K562 (cell line): ENCODE data around the gene CACNA1C. TPM values are rescaled to one million over a fixed set of nuclear protein-coding genes. Genes with fewer than 3 reads are reported as not detected.

Experiments
- ATAC-seq: fragments of 200-7000 bp; cut with Tn5 transposase; 3 replicates; pipeline ENCODE4 v1.9.1; 2020; ENCODE audit warnings: moderate library complexity
- BruUV-seq: library from RNA; stranded (reverse); fragments of 400-500 nt; replicated peaks from 2 replicates; lab custom pipeline; 2021; lab: Mats Ljungman, UMichigan
- CTCF ChIA-PET: fragments of 300-600 bp; formaldehyde crosslinking; extraction: SDS; loops from one replicate; lab custom pipeline; 2021; ENCODE audit warnings: low intra/inter-chr PET ratio; lab: Yijun Ruan, JAX
- POLR2A ChIA-PET: fragments of 300-600, 350-650 bp; sonication (Branson Sonifier 250); formaldehyde crosslinking; extraction: SDS; loops from one replicate; lab custom pipeline; 2021; ENCODE audit warnings: antibody characterized with exemption, inconsistent platforms; lab: Yijun Ruan, JAX
- DNase-seq, 4 experiments: peaks; one replicate each; pipeline versions ENCODE4 v3.0.0 to v3.0.0-alpha.2; 2011 to 2018; ENCODE audit warnings: low spot score in 3 of 4, mixed read lengths in 3 of 4; ENCODE audit errors: extremely low read depth in 1 of 4
- FAIRE-seq: peaks from 2 replicates; lab custom pipeline; 2011; peaks lifted over from hg19 to GRCh38; lab: Jason Lieb, UNC
- H2AFZ ChIP-seq: 2 replicates; pipeline ENCODE4 v1.6.0; 2011; ENCODE audit warnings: low read depth, low read length, control low read depth, inconsistent platforms
- H3K27ac ChIP-seq: fragments of 200-600 bp; 3 replicates; pipeline ENCODE4 v1.8.0; 2011; ENCODE audit warnings: low read depth, mild to moderate bottlenecking, control low read depth, inconsistent platforms, low read length, moderate library complexity, mixed read lengths; ENCODE audit errors: extremely low read depth
- H3K27me3 ChIP-seq, 2 experiments: fragments of 300-600 bp in 1 of 2; 2 replicates in 1 of 2; 3 replicates in 1 of 2; pipeline versions ENCODE4 v1.6.0 to v1.8.0; 2011; ENCODE audit warnings: inconsistent platforms in 2 of 2, low read length in 2 of 2, mild to moderate bottlenecking in 1 of 2, mixed read lengths in 1 of 2, moderate library complexity in 1 of 2; ENCODE audit not compliant: control insufficient read depth in 2 of 2, insufficient read depth in 2 of 2
- H3K36me3 ChIP-seq: fragments of 300-600 bp; 3 replicates; pipeline ENCODE4 v1.8.0; 2011; ENCODE audit warnings: mild to moderate bottlenecking, low read length, inconsistent platforms; ENCODE audit not compliant: control insufficient read depth, insufficient read depth
- H3K4me1 ChIP-seq, 2 experiments: fragments of 200-600 bp in 1 of 2; replicated peaks in 1 of 2; 2 replicates in 1 of 2; 3 replicates in 1 of 2; pipeline versions ENCODE4 v1.5.1 to v1.8.0; 2011; ENCODE audit warnings: inconsistent platforms in 2 of 2, low read length in 2 of 2, mild to moderate bottlenecking in 1 of 2, mixed read lengths in 1 of 2, moderate library complexity in 1 of 2; ENCODE audit not compliant: control insufficient read depth in 2 of 2, insufficient read depth in 2 of 2
- H3K4me2 ChIP-seq: 2 replicates; pipeline ENCODE4 v1.6.1; 2011; ENCODE audit warnings: low read length, control low read depth, inconsistent platforms, mixed read lengths; ENCODE audit not compliant: insufficient read depth
- H3K4me3 ChIP-seq: fragments of 200-600 bp; sonication (generic), shearing (Covaris generic); 2 replicates; pipeline ENCODE4 v1.5.1; 2016; ENCODE audit warnings: control low read depth, inconsistent platforms
- H3K79me2 ChIP-seq: fragments of 200-600 bp; 3 replicates; pipeline ENCODE4 v1.8.0; 2011; ENCODE audit warnings: low read length, inconsistent platforms; ENCODE audit not compliant: control insufficient read depth, insufficient read depth
- H3K9ac ChIP-seq, 2 experiments: 2 replicates each; pipeline versions ENCODE4 v1.6.0 to v1.6.1; 2011; ENCODE audit warnings: low read depth in 2 of 2, low read length in 2 of 2, control low read depth in 1 of 2, inconsistent platforms in 1 of 2, mild to moderate bottlenecking in 1 of 2, mixed read lengths in 1 of 2; ENCODE audit not compliant: insufficient read depth in 1 of 2
- H3K9me1 ChIP-seq: one replicate; pipeline ENCODE4 v1.6.0; 2011; ENCODE audit warnings: inconsistent platforms, mild to moderate bottlenecking, low read length, moderate library complexity; ENCODE audit not compliant: control insufficient read depth, insufficient read depth
- H3K9me3 ChIP-seq: replicated peaks from 2 replicates; pipeline ENCODE4 v1.5.1; 2011; ENCODE audit warnings: low read depth, low read length, inconsistent platforms; ENCODE audit not compliant: control insufficient read depth, insufficient read depth
- H4K20me1 ChIP-seq: replicated peaks from 2 replicates; pipeline ENCODE4 v1.6.1; 2011; ENCODE audit warnings: low read length, inconsistent platforms, mixed read lengths; ENCODE audit not compliant: control insufficient read depth, insufficient read depth
- CBX8 ChIP-seq: fragments of 200-600 bp; sonication (generic); IDR thresholded peaks from 2 replicates; pipeline ENCODE4 v1.6.1; 2012; ENCODE audit warnings: borderline replicate concordance, mixed run types, low read depth, mild to moderate bottlenecking, moderate library complexity, mixed read lengths, low read length, control low read depth, inconsistent platforms; ENCODE audit not compliant: poor library complexity, severe bottlenecking; ENCODE audit errors: extremely low read depth
- FOXK1 ChIP-seq: sonication (generic); formaldehyde crosslinking; IDR thresholded peaks from 2 replicates; pipeline ENCODE4 v1.8.0; 2022; ENCODE audit warnings: missing genetic modification reagents, mild to moderate bottlenecking, borderline replicate concordance
- IFI16 ChIP-seq: fragments of 250-450 bp; sonication (Bioruptor Pico); IDR thresholded peaks from 2 replicates; pipeline ENCODE4 v2.1.2; 2022; ENCODE audit warnings: mild to moderate bottlenecking, inconsistent platforms
- MCM5 ChIP-seq: fragments of 450-650 bp; IDR thresholded peaks from 2 replicates; pipeline ENCODE4 v1.6.1; 2016; ENCODE audit warnings: low read depth
- MED1 ChIP-seq: sonication (generic); formaldehyde crosslinking; IDR thresholded peaks from 2 replicates; pipeline ENCODE4 v1.8.1; 2023; ENCODE audit warnings: missing genetic modification reagents, borderline replicate concordance
- PHB ChIP-seq: fragments of 250-450 bp; sonication (Bioruptor Pico); IDR thresholded peaks from 2 replicates; pipeline ENCODE4 v1.5.0; 2021
- ZBTB17 ChIP-seq: fragments of 450-650 bp; formaldehyde crosslinking; IDR thresholded peaks from 2 replicates; pipeline ENCODE4 v1.4.0; 2020; ENCODE audit warnings: mild to moderate bottlenecking
- ZC3H8 ChIP-seq: fragments of 450-650 bp; IDR thresholded peaks from 2 replicates; pipeline ENCODE4 v1.6.1; 2017
- ZKSCAN8 ChIP-seq: fragments of 200-800 bp; sonication (Bioruptor generic); IDR thresholded peaks from 2 replicates; pipeline ENCODE4 v1.6.1; 2016; ENCODE audit warnings: missing genetic modification characterization, missing compliant biosample characterization
- ZNF184 ChIP-seq: sonication (generic); formaldehyde crosslinking; IDR thresholded peaks from 2 replicates; pipeline ENCODE4 v1.5.0; 2020; ENCODE audit warnings: missing genetic modification reagents
- WGBS: fragments of 100-300 bp; shearing (Covaris generic); methylation state at CpG from one replicate; pipeline ENCODE4 v1.1.6; 2016; ENCODE audit warnings: low coverage, mixed read lengths; ENCODE audit not compliant: insufficient coverage; ENCODE audit errors: missing lambda C conversion rate; 5-methylcytosine and 5-hydroxymethylcytosine counted together
- in situ Hi-C: fragments of 300-500 bp; cut with MboI; formaldehyde crosslinking; loops from 4 replicates; pipeline ENCODE4 v1.15.0; 2018; ENCODE audit warnings: inconsistent platforms, mixed read lengths
- intact Hi-C: fragments of 100-400 bp; cut with micrococcal nuclease; formaldehyde crosslinking; loops from 2 replicates; pipeline ENCODE4 v1.14.2; 2022
- polyA plus RNA-seq, 8 experiments: library from polyadenylated mRNA; depleted of rRNA in 4 of 8; stranded (reverse) in 5 of 8; unstranded in 3 of 8; fragments of >200 nt; fragmentation: Nextera tagmentation in 2 of 8; fragmentation: Illumina TruSeq in 1 of 8; extraction: Ambion mirVana in 2 of 8; extraction: Trizol in 1 of 8; gene quantifications; 2 replicates each; pipeline versions ENCODE4 v1.2.1 to v1.2.3, GENCODE V29; 2011 to 2014; ENCODE audit warnings: inconsistent platforms in 1 of 8, missing spikeins in 1 of 8
- total RNA-seq, 7 experiments: library from RNA; depleted of rRNA in 6 of 7; stranded (reverse); fragments of >200 nt in 6 of 7; fragmentation: Illumina TruSeq in 2 of 7; extraction: Trizol in 2 of 7; gene quantifications; 2 replicates each; pipeline versions ENCODE4 v1.2.1 to v1.2.3, GENCODE V29; 2011 to 2021; ENCODE audit warnings: low replicate concordance in 1 of 7
- TF ChIP-seq, protein P1 (sequence below): fragments of 450-650 bp; conservative IDR thresholded peaks from 2 replicates; pipeline ENCODE4 v1.6.1; 2016; ENCODE audit warnings: missing genetic modification characterization, low read depth, mild to moderate bottlenecking, missing compliant biosample characterization, moderate library complexity
- TF ChIP-seq, protein P2 (sequence below): sonication (generic); formaldehyde crosslinking; IDR thresholded peaks from 2 replicates; pipeline ENCODE4 v1.8.1; 2023; ENCODE audit warnings: mild to moderate bottlenecking, missing genetic modification reagents

Gene CACNA1C
- total and polyA plus RNA-seq, 9 of the 15 experiments (the other 6 are each of a cell fraction or from before 2014, with no cell fraction given): not detected

DNA sequence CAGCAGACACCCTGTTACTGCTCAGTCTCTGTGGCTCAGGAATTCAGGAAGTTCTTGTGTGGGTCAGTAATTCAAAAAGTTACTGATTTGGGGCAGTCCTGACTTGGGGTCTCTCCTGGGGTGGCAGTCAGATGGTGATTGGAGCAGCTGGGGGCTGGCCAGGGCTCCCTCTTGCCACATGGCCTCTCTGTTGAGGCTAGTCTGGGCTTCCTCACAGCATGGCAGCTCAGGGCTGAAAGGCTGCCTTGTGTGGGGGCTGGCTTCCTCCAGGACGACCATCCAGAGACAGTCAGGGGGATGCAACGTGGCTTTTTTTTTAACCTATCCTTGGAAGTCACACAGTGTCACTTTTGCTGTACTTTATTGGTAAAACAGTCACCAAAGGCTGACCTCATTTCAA is 61.3 kb downstream of the CACNA1C start:
- Histone ChIP-seq H2AFZ (no peak overlapping the region), H3K27me3 (peaks cover 5 to 38% of the 10 kb centered on the region in 2 experiments; a peak in 4 of 5 replicates), H4K20me1 (0 out of 2 replicates have a peak, but pooled peaks cover 2% of the 10 kb centered on the region), H3K9me3 (no peaks in the 10 kb centered on the region), H3K79me2 (no peaks in the 10 kb centered on the region), H3K36me3 (no peaks in the 10 kb centered on the region), H3K4me2 (no peak overlapping the region), H3K27ac (no peak overlapping the region), H3K4me3 (no peak overlapping the region), H3K9ac (no peak overlapping the region), H3K4me1 (no peaks in the 10 kb centered on the region), H3K9me1 (no peaks in the 10 kb centered on the region)
- BruUV-seq: no TSS peak
- intact Hi-C loops: no loop called here
- ChIA-PET POLR2A (interaction anchor here (0.6 kb wide), 1 partner anchor 332 kb away, joined by 3 read pairs; no protein-coding TSS in a partner anchor), CTCF (no interaction called here)
- no peak for FAIRE-seq
- in situ Hi-C loops: no loop called here
- no peak for DNase-seq
- 0% methylated on average over 2 of the region's 2 CpGs for WGBS
- no peak for ATAC-seq
- TF ChIP-seq, protein P1, sequence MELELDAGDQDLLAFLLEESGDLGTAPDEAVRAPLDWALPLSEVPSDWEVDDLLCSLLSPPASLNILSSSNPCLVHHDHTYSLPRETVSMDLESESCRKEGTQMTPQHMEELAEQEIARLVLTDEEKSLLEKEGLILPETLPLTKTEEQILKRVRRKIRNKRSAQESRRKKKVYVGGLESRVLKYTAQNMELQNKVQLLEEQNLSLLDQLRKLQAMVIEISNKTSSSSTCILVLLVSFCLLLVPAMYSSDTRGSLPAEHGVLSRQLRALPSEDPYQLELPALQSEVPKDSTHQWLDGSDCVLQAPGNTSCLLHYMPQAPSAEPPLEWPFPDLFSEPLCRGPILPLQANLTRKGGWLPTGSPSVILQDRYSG (tag): no peak
- TF ChIP-seq ZBTB17 (CRISPR knock-in tag) (no peak), ZKSCAN8 (CRISPR knock-in tag) (no peak), MCM5 (no peak), ZNF184 (CRISPR knock-in tag) (no peak), PHB (no peak), CBX8 (no peak), ZC3H8 (no peak), FOXK1 (no peak), MED1 (CRISPR knock-in tag) (no peak), IFI16 (CRISPR knock-in tag) (no peak)
- TF ChIP-seq, protein P2, sequence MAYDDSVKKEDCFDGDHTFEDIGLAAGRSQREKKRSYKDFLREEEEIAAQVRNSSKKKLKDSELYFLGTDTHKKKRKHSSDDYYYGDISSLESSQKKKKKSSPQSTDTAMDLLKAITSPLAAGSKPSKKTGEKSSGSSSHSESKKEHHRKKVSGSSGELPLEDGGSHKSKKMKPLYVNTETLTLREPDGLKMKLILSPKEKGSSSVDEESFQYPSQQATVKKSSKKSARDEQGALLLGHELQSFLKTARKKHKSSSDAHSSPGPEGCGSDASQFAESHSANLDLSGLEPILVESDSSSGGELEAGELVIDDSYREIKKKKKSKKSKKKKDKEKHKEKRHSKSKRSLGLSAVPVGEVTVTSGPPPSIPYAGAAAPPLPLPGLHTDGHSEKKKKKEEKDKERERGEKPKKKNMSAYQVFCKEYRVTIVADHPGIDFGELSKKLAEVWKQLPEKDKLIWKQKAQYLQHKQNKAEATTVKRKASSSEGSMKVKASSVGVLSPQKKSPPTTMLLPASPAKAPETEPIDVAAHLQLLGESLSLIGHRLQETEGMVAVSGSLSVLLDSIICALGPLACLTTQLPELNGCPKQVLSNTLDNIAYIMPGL: no peak
